SH-SY5Y (cell line): Measurements from ENCODE around the gene ASB10.

Experiments used
- GATA2 ChIP-seq: IDR thresholded peaks from 2 replicates; pipeline ENCODE4 v1.6.1; 2011; ENCODE audit warnings: mild to moderate bottlenecking, low read depth, low read length
- GATA3 ChIP-seq: IDR thresholded peaks from 2 replicates; pipeline ENCODE4 v1.6.1; 2011; ENCODE audit warnings: low read depth, mild to moderate bottlenecking, low read length, moderate library complexity

DNA sequence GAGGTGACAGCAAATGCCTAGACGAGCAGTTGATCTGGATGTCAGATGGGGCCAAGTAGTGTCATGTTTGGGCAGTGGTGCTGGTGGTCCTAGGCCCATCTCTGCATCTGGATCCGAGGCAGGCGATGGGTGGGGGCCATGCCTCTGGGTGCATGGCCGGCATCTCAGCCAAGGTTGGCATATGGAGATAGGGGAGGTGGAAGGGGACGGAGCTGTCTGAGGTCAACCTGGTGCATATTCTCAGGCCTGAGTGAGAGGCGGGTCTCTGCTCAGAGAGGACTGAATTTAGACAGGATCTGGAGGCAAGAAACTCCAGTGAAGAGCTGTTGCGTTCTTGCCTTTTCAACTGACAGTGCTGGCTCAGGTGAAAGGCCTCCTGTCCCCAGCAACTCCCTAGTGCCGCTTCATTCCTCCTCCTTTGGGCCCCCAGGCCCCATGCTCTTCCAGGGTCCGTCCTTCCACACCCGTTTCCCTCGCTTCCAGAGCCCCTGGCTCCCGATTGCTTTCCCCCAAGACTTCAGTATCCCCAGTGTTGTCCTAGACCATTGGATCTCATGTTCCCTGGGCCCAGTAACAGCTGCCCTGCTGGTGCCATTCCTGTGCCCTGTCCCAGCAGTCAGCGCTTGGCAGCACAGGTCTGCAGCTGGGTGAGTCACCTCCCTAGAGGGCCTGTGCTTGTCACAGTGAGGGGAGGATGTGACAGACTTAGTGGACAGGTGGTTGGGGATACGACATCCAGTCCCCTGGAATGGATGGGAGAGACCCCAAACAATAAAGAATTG lies 52.1 kb downstream of the ASB10 start:
- TF ChIP-seq GATA3 (no peak), GATA2 (no peak)
